Cardiac muscle cell (in vitro differentiated cells and primary cell): ENCODE measurements around the gene CASKIN1. TPM values are rescaled to one million over a fixed set of nuclear protein-coding genes. Genes with fewer than 3 reads are reported as not detected.

Experiments
- DNase-seq, 2 donors: peaks; one replicate each; pipeline versions ENCODE4 v3.0.0 to v3.0.0-alpha.2; 2010 to 2017; ENCODE audit warnings: low read depth in 1 of 2, low spot score in 1 of 2
- H3K27ac ChIP-seq: fragments of 200-600 bp; sonication (generic); 2 replicates; pipeline ENCODE4 v1.5.1; 2016
- H3K27me3 ChIP-seq: fragments of 200-600 bp; sonication (generic); 2 replicates; pipeline ENCODE4 v1.6.0; 2016; ENCODE audit warnings: control low read depth
- H3K36me3 ChIP-seq: fragments of 200-600 bp; sonication (generic); 2 replicates; pipeline ENCODE4 v1.5.1; 2016; ENCODE audit warnings: control low read depth
- H3K4me1 ChIP-seq: fragments of 200-600 bp; sonication (generic); 2 replicates; pipeline ENCODE4 v1.8.1; 2017; ENCODE audit warnings: low read depth, mild to moderate bottlenecking, mixed run types
- H3K4me3 ChIP-seq: fragments of 200-600 bp; sonication (generic); 2 replicates; pipeline ENCODE4 v1.5.1; 2016; ENCODE audit warnings: mild to moderate bottlenecking
- H3K9me3 ChIP-seq: fragments of 200-600 bp; sonication (generic); 2 replicates; pipeline ENCODE4 v1.5.1; 2017; ENCODE audit warnings: low read depth, mild to moderate bottlenecking, control low read depth
- CTCF ChIP-seq: IDR thresholded peaks from 2 replicates; pipeline ENCODE4 v1.5.1; 2012; ENCODE audit warnings: low read depth, mild to moderate bottlenecking, low read length
- polyA plus RNA-seq: library from polyadenylated mRNA; unstranded; fragments of >200 nt; fragmentation: Nextera tagmentation; extraction: Ambion mirVana; gene quantifications from 2 replicates; pipeline ENCODE4 v1.2.1, GENCODE V29; 2016
- total RNA-seq: library from RNA; depleted of rRNA; stranded (reverse); fragments of >200 nt; gene quantifications from 2 replicates; pipeline ENCODE4 v1.2.3, GENCODE V29; 2016

CASKIN1 gene
- total and polyA plus RNA-seq, 2 experiments from 2014 or later: 14.3 to 15.5 TPM

- no peaks in the 10 kb centered on the region for H3K27me3 ChIP-seq
- H3K9me3 ChIP-seq: no peaks in the 10 kb centered on the region
- no peaks in the 10 kb centered on the region for H3K36me3 ChIP-seq
- no peak for DNase-seq
- no peak overlapping the region for H3K27ac ChIP-seq
- no peak for TF ChIP-seq CTCF
- H3K4me3 ChIP-seq: no peak overlapping the region
- peaks cover 5% of the 10 kb centered on the region for H3K4me1 ChIP-seq
Measured at GRCh38 chr16:2190659-2191445, 5.6 kb downstream of the CASKIN1 start.

DNA sequence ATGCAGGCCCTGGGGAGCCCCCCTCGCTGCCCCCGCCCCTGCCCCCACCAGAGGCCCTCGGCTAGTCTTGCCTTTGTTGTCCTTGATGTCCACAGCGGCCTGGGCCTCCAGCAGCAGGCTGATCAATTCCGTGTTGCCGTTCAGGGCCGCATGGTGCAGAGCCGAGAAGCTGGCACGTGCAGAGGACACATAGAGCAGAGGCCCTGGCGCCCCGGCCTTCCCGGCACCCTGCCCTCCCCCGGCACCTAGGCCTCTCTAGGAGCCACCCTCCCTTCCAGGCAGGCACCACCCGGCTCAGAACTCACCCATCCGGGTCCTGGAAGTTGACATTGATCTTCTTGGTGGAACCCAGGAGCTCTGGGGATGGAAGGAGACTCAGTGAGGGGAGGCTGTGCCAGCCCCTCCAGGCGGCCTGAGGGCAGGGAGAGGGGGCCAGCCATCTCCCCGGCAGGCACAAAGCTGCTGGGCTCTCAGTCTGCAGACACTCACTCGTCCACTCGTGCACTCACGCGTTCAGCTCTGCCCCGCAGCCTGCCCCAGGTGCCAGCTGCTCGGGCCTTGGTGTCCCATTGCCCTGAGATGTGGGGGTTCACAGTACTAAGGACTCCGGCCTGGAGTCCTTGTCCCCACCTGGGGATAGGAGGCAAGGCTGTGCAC is 6.3 kb downstream of the CASKIN1 start:
- no peaks in the 10 kb centered on the region for H3K27me3 ChIP-seq
- H3K27ac ChIP-seq: no peak overlapping the region
- H3K36me3 ChIP-seq: no peaks in the 10 kb centered on the region
- TF ChIP-seq CTCF: no peak
- H3K4me3 ChIP-seq: no peak overlapping the region
- H3K4me1 ChIP-seq: peaks cover 2% of the 10 kb centered on the region
- H3K9me3 ChIP-seq: no peaks in the 10 kb centered on the region
- DNase-seq: no peak

DNA sequence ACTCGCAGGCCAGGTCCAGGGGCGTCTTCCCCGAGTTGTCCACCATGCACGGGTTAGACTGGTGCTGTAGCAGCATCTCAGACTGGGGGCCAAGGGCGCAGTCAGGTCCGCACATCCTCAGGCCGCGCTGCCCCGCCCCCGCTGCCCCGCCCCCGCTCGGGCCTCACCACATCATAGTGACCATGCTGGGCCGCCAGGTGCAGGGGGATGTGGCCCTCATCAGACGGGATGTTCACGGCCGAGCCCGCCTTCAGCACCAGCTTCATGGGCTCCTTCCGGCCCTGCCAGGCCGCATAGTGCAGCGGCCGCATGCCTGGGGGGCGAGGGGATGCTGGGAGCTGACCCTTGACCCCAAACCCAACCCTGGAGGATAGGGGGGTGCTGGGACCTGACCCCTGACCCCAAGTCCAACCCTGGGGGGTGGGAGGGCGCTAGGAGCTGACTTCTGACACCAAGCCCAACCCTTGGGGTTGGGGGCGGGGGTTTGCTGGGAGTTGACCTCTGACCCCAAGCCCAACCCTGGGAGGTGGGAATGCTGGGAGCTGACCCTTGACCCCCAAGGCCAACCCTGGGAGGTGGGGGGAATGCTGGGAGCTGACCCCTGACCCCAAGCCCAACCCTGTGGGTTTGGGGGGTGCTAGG is 7.0 kb downstream of the CASKIN1 start:
- no peak for DNase-seq
- no peak for TF ChIP-seq CTCF
- Histone ChIP-seq H3K4me3 (no peak overlapping the region), H3K27me3 (no peaks in the 10 kb centered on the region), H3K9me3 (no peaks in the 10 kb centered on the region), H3K4me1 (no peaks in the 10 kb centered on the region), H3K27ac (no peak overlapping the region), H3K36me3 (no peaks in the 10 kb centered on the region)

- no peak overlapping the region for H3K4me3 ChIP-seq
- DNase-seq: no peak
- H3K27ac ChIP-seq: no peak overlapping the region
- no peak for TF ChIP-seq CTCF
- H3K4me1 ChIP-seq: no peaks in the 10 kb centered on the region
- H3K27me3 ChIP-seq: no peaks in the 10 kb centered on the region
- H3K9me3 ChIP-seq: no peaks in the 10 kb centered on the region
- H3K36me3 ChIP-seq: no peaks in the 10 kb centered on the region
Measured at GRCh38 chr16:2188395-2188794, 8.0 kb downstream of the CASKIN1 start.

GRCh38 chr16:2187212-2187611 is 9.2 kb downstream of the CASKIN1 start:
- H3K27me3 ChIP-seq: no peaks in the 10 kb centered on the region
- no peaks in the 10 kb centered on the region for H3K4me1 ChIP-seq
- H3K27ac ChIP-seq: no peak overlapping the region
- no peak for TF ChIP-seq CTCF
- H3K9me3 ChIP-seq: no peaks in the 10 kb centered on the region
- H3K36me3 ChIP-seq: no peaks in the 10 kb centered on the region
- no peak for DNase-seq
- H3K4me3 ChIP-seq: no peak overlapping the region
